Chondrocyte (in vitro differentiated cells): ENCODE data around the gene KMO. TPM values are rescaled to one million over a fixed set of nuclear protein-coding genes. Genes with fewer than 3 reads are reported as not detected.

ENCODE experiments used
- DNase-seq: peaks from one replicate; pipeline ENCODE4 v3.0.0; 2021; ENCODE audit warnings: mixed read lengths, low spot score
- H3K27ac Mint-ChIP-seq: one replicate; pipeline ENCODE4 v1.8.0; 2021; ENCODE audit warnings: mild to moderate bottlenecking, moderate library complexity, mixed read lengths; ENCODE audit not compliant: unreplicated experiment
- H3K27me3 Mint-ChIP-seq: 2 replicates; pipeline ENCODE4 v1.8.0; 2021; ENCODE audit warnings: low read depth, mixed read lengths
- H3K36me3 Mint-ChIP-seq: 2 replicates; pipeline ENCODE4 v1.8.0; 2021; ENCODE audit warnings: low read depth, mixed read lengths
- H3K4me1 Mint-ChIP-seq: 2 replicates; pipeline ENCODE4 v1.8.0; 2021; ENCODE audit warnings: low read depth, mild to moderate bottlenecking, mixed read lengths
- H3K4me3 Mint-ChIP-seq: one replicate; pipeline ENCODE4 v1.8.0; 2021; ENCODE audit warnings: mild to moderate bottlenecking, moderate library complexity, mixed read lengths; ENCODE audit not compliant: unreplicated experiment
- H3K9me3 Mint-ChIP-seq: 2 replicates; pipeline ENCODE4 v1.8.0; 2021; ENCODE audit warnings: low read depth, mixed read lengths
- CTCF ChIP-seq: fragments of 200-600 bp; sonication (generic); IDR thresholded peaks from 2 replicates; pipeline ENCODE4 v1.5.0; 2021; ENCODE audit warnings: antibody characterized with exemption, mild to moderate bottlenecking, moderate library complexity
- total RNA-seq: library from RNA; stranded (reverse); gene quantifications from 3 replicates; pipeline ENCODE4 v1.2.1, GENCODE V29; 2021

KMO gene
- total RNA-seq, 1 donor from 2014 or later: not detected

GRCh38 chr1:241627453-241628259 lies 95.5 kb downstream of the KMO start:
- H3K4me3 Mint-ChIP-seq: no peak overlapping the region
- H3K27me3 Mint-ChIP-seq: no peaks in the 10 kb centered on the region
- peaks cover 5% of the 10 kb centered on the region for H3K36me3 Mint-ChIP-seq
- no peak for DNase-seq
- peak; percentile 83 for TF ChIP-seq CTCF
- H3K4me1 Mint-ChIP-seq: peaks cover 18% of the 10 kb centered on the region
- no peak overlapping the region for H3K27ac Mint-ChIP-seq
- no peaks in the 10 kb centered on the region for H3K9me3 Mint-ChIP-seq

- Mint-ChIP-seq H3K4me3 (no peak overlapping the region), H3K27ac (no peak overlapping the region), H3K36me3 (peaks cover 8% of the 10 kb centered on the region), H3K9me3 (no peaks in the 10 kb centered on the region), H3K4me1 (peaks cover 18% of the 10 kb centered on the region), H3K27me3 (no peaks in the 10 kb centered on the region)
- TF ChIP-seq CTCF: no peak
- DNase-seq: no peak
Observed at GRCh38 chr1:241630005-241630404, 97.8 kb downstream of the KMO start.

GRCh38 chr1:241630476-241630875 lies 98.3 kb downstream of the KMO start:
- Mint-ChIP-seq H3K4me1 (peaks cover 18% of the 10 kb centered on the region), H3K36me3 (peaks cover 12% of the 10 kb centered on the region), H3K4me3 (no peak overlapping the region), H3K27ac (no peak overlapping the region), H3K27me3 (no peaks in the 10 kb centered on the region), H3K9me3 (no peaks in the 10 kb centered on the region)
- no peak for DNase-seq
- no peak for TF ChIP-seq CTCF

- no peak overlapping the region for H3K27ac Mint-ChIP-seq
- no peak for TF ChIP-seq CTCF
Observed at GRCh38 chr1:241630899-241631298, 98.7 kb downstream of the KMO start.

GRCh38 chr1:241631674-241632073 lies 99.5 kb downstream of the KMO start:
- Mint-ChIP-seq H3K27ac (no peak overlapping the region), H3K36me3 (peaks cover 12% of the 10 kb centered on the region), H3K9me3 (no peaks in the 10 kb centered on the region), H3K4me1 (peaks cover 23% of the 10 kb centered on the region), H3K27me3 (no peaks in the 10 kb centered on the region), H3K4me3 (no peak overlapping the region)
- no peak for TF ChIP-seq CTCF
- no peak for DNase-seq

More at GRCh38 chr1:241630899-241631298, 98.7 kb downstream of the KMO start:
- Mint-ChIP-seq H3K27me3 (no peaks in the 10 kb centered on the region), H3K9me3 (no peaks in the 10 kb centered on the region), H3K4me1 (peaks cover 18% of the 10 kb centered on the region), H3K36me3 (peaks cover 12% of the 10 kb centered on the region), H3K4me3 (no peak overlapping the region)
- DNase-seq: no peak
